ENCODE data around the gene FGF1.
A peak's percentile ranks its signal among the peaks of the same experiment; 100 is the strongest.

Gene FGF1

GRCh38 chr5:142644640-142645361, 41.1 kb downstream of the FGF1 start:
- no peak for DNase-seq (ENCODE audit: low read depth in 2 of 2)

- DNase-seq (ENCODE audit: low read depth in 2 of 2): no peak
Measured at GRCh38 chr5:142644127-142644526, 41.8 kb downstream of the FGF1 start.

GRCh38 chr5:142643634-142644033, 42.3 kb downstream of the FGF1 start:
- DNase-seq (ENCODE audit: low read depth in 2 of 2): no peak

DNA sequence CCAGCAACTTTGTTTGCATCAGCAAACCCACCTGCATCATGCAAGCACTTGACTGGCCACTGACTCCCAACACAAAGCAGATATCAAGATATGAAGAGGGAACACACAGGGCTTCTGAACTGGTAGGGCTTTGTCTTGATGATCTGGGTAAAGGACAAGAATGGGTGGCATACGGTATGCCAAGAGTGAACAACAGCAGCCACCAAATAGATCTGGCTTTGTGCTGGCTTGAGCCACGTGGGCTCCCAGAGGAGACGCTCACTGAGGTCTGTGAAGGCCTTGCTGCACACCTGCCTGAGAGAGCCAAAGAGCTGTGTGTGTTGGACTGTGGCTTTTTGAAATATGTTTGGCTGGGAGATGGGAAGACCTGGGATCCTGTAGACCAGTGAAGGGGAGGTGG, 43.5 kb downstream of the FGF1 start:
- no peak for DNase-seq (ENCODE audit: low read depth in 2 of 2)

- DNase-seq (ENCODE audit: low read depth in 2 of 2): no peak
Measured at GRCh38 chr5:142641711-142642110, 44.2 kb downstream of the FGF1 start.

DNA sequence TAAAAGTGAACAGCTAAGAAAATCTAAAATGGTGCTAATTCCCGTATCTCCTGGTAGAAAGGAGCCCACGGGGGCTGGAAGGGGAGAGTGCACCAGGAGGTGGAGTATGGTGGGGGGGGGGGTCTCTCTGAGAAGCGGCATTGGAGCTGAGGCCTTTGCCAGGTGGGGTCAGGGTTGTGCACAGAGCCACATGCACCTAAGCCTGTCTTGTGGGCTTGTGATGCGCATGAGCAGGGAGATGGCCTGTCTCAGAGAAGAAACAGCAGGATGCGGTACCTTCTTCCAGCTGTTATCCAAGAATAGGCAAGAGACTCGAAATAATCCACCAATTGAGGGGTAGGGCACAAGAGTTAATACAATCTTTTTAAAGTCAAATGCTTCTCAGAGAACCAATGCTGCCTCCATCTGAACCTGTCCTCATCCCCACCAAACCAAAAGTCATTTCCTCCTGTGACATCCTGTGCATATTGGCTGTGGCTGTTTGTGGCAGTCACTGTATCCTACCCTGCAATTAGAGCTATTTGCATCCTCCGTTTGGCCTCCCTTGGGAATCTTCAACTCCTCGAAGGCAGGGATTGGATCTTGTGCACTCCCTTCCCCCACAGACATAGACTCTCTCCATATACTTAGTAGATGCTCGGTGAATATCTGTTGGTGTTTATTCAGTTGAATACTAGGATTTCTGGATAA, 45.4 kb downstream of the FGF1 start:
- no peak for DNase-seq (ENCODE audit: low read depth in 2 of 2)

- DNase-seq (ENCODE audit: low read depth in 2 of 2): no peak
Measured at GRCh38 chr5:142639455-142639854, 46.4 kb downstream of the FGF1 start.

- no peak for DNase-seq (ENCODE audit: low read depth in 2 of 2)
Measured at GRCh38 chr5:142637871-142638270, 48.0 kb downstream of the FGF1 start.

GRCh38 chr5:142636698-142637324, 49.1 kb downstream of the FGF1 start:
- DNase-seq (ENCODE audit: low read depth in 2 of 2): no peak

- no peak for DNase-seq (ENCODE audit: low read depth in 2 of 2)
Measured at GRCh38 chr5:142636093-142636492, 49.8 kb downstream of the FGF1 start.

DNA sequence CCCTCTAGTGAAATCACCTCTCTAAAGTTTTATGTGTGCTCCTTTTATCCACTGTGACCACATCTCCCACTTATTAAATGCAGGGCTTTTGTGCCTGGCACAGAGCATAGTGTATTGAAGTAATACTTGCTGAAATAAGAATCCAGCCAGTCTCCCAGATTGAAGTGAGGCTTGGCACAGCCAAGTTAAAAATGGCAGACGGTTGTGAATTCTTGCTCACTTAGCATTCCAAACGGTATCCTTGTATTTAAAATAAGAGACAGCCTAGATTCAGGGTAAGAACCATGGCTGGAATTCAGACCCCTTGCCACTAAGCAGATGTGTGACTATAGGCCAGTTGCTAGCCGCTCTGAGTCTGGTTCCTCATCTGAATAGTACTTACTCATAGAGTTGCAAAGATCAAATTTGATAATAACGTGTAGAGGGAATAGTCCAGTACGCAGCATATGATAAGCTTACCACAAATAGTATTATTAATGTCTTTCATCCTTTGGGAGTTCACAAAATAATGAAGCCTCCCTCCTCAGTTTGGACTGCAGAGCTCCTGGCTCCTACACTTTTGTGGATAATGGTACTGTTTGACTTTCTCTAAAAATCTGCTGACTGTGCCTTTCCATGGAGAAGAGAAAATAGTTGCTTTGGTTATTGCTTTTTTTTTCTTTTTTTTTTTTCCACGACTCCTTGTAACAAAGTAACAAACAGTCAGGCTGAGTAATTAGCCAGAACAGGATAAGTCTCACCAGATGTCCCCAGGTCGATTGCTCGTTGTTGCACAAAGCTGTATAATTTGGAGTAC, 51.5 kb downstream of the FGF1 start:
- DNase-seq (ENCODE audit: low read depth in 2 of 2): no peak

- DNase-seq (ENCODE audit: low read depth in 2 of 2): no peak
Measured at GRCh38 chr5:142630927-142631539, 54.9 kb downstream of the FGF1 start.

GRCh38 chr5:142627383-142628217, 58.3 kb downstream of the FGF1 start:
- DNase-seq (ENCODE audit: low read depth in 2 of 2): no peak

- DNase-seq (ENCODE audit: low read depth in 2 of 2): no peak
Measured at GRCh38 chr5:142626786-142627185, 59.1 kb downstream of the FGF1 start.

DNA sequence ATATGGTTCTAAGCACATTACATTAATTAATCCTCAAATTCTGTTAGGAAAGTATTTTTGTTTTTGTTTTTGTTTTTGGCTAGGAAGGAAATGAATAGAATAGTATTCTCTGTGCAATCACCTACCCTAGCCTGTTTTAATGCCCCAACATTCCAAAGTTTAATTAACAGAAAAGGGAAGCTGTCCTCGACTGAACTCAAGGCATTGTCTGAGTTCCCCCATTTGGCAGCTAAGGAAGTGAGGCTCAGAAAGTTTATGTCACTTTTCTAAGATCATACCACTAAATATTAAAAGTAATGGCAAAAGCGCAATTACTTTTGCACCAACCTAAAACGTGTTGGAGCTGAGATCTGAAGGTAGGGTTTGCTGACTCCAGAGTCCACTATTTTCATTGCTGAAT, 59.8 kb downstream of the FGF1 start:
- no peak for DNase-seq (ENCODE audit: low read depth in 2 of 2)

DNA sequence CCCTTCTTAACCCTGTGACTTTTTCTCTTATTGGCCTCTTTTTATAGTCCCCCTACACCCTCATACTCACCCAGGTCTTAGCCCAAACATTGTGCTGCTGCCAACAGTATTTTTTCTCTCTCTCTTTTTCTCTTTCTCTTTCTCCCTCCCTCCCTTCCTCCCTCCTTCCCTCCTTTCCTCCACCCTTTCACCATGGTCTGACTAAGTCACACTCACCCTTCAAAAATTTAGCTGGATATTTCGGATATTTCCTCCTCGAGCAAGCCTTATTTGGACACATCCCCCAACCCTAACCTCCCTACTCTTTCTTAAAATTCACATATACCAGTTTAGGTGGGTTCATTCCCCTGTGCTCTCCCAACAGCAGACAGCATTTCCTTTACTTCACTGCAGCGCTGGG, 64.7 kb downstream of the FGF1 start:
- no peak for DNase-seq (ENCODE audit: low read depth in 2 of 2)

DNA sequence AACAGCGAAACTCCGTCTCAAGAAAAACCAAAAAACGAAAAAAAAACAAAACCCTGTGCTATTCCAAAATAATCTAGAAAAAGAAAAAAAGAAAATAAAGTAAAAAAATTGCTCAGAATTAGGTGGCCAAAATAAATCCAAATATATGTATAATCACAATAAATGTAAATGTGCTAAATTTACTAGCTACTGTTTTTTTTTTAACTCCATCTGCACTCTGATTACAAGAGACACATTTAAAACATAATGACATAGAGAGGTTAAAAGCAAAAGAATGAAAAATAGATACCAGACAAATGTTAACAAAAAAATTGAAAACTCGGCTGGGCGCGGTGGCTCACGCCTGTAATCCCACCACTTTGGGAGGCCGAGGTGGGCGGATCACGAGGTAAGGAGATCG, 66.1 kb downstream of the FGF1 start:
- no peak for DNase-seq (ENCODE audit: low read depth in 2 of 2)

DNA sequence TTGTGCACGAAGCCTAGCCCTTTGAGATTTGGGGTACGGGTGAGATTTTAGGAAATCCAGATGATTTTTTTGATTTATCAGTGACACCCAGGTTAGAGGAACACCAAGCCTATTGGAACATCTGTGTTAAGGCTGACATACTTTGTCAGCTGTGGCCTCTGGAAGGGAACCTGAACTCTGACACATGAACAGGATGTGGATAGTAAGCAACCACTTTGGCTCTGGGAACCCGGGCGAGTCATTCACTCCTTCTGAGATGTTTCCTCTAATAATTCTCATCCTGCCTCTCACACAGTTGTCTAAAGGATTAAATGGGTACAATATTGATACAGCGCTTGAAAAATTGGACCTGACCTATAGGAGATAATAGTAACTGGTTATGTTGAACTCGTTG, 67.8 kb downstream of the FGF1 start:
- no peak for DNase-seq (ENCODE audit: low read depth in 2 of 2)

DNA sequence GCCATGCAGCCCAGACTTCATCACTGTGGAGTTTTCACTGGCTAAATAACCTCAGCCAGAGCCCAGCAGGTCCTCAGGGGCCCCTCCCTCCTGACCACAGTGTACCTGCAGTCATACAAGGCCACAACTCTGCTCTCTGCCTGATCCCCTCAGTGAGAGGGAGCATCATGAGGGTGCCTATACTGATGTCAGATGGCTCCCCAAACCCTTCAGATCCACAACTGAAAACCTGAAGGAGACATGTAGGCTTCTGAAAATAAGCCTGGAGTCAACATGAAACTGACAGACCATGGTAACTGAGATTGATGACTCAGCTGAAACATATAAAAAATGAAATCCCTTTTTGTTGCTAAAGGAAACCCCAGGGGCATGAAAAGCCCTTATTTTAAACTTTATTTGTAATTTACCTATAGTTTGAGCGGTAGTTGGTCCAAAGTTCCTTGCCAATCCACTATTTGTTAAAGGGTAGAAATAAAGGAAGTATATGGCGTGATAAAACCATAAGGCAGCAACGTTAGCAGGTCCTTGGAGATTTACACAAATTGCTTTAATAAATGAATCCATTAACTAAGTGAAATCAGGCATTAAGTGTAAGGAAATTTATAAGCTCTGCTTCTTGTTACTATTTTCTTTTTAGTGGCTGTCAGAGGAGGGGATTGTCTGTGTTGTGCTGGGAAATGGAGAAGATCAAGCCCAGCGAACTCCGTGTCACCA, 68.3 kb downstream of the FGF1 start:
- peak in 1 of 2 donors; percentile 26 for DNase-seq (ENCODE audit: low read depth in 2 of 2)

DNA sequence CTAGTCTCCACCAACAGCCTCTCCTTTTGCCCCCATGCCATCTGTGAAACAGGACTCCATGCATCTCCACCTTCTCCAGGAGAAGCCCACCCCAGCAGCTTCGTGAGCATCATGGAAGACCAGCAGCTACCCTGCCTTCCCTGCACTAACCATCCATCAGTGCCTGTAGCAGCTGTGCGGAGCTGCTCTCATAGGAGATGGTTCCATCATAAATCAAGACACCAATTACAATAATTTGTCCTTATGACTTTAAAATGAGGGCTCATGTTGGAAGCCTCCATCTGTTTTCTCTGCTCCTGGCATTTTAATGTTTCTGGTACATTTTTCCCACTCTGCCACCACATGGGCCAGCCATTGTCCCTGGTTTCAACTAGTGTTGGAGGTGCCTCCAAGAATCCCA, 69.9 kb downstream of the FGF1 start:
- no peak for DNase-seq (ENCODE audit: low read depth in 2 of 2)
